ENCODE measurements around the gene CHST11. TPM values are rescaled to one million over a fixed set of nuclear protein-coding genes. Genes with fewer than 3 reads are reported as not detected.

The CHST11 gene
- total and polyA plus RNA-seq, 9 of the 15 experiments (the other 6 are each of a cell fraction or from before 2014, with no cell fraction given), result 2.3 to 38.7 (median 15.0) TPM

DNA sequence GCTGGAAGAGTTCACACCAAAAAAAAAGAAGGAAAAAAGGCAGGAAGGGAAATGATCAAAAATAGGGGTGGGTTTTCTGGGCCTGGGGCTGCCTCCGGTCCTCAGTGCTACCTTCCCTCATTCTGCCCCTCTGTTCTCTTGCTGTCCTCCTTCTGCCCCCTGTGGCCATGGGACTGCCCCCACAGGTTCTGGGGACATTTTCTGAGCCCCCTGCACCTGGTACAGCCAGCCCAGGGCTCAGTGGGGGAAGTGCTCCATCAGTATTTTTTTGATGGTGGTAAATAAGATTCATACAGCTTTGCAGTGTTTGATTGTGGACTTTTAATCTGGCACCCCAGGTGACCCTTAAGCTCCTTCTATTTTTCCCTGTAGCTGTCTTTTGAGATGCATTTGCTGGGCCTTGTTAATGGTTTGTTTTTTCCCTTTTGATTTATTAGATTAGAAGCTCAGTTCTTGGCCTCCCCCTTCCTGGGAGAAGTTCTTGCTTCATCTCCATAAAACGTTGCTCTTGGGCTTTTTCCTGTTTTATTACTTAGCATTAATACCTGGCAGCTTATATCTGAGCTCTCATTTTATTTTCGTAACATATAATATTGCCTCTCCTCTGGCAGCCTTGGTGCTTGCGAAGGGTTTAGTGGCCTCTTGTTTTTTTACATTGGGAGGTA lies 43.1 kb downstream of the CHST11 start:
- Histone ChIP-seq H2AFZ (ENCODE audit: low read depth, low read length) (no peak overlapping the region), H3K9ac (ENCODE audit: insufficient read depth in 1 of 2, low read depth in 2 of 2, low read length in 2 of 2) (peak overlapping the region in 1 of 2 experiments; percentile 1; a peak in 1 of 4 replicates), H3K9me1 (ENCODE audit: control insufficient read depth, insufficient read depth, low read length) (no peaks in the 10 kb centered on the region), H3K79me2 (ENCODE audit: control insufficient read depth, insufficient read depth, low read length) (peaks cover 61% of the 10 kb centered on the region), H4K20me1 (replicated peaks; ENCODE audit: control insufficient read depth, insufficient read depth, low read length) (0 out of 2 replicates have a peak, but pooled peaks cover 8% of the 10 kb centered on the region), H3K9me3 (replicated peaks; ENCODE audit: control insufficient read depth, insufficient read depth, low read depth, low read length) (no peaks in the 10 kb centered on the region), H3K4me1 (replicated peaks in 1 of 2; ENCODE audit: control insufficient read depth in 2 of 2, insufficient read depth in 2 of 2, low read length in 2 of 2) (peaks cover 0 to 24% of the 10 kb centered on the region in 2 experiments; a peak in 4 of 5 replicates), H3K4me2 (ENCODE audit: insufficient read depth, low read length) (no peak overlapping the region), H3K36me3 (ENCODE audit: control insufficient read depth, insufficient read depth, low read length) (peaks cover 17% of the 10 kb centered on the region; the same call in 2 of the 3 replicates), H3K4me3 (no peak overlapping the region), H3K27me3 (ENCODE audit: control insufficient read depth in 2 of 2, insufficient read depth in 2 of 2, low read length in 2 of 2) (no peaks in the 10 kb centered on the region), H3K27ac (ENCODE audit: extremely low read depth, low read depth, low read length) (no peak overlapping the region)
- WGBS (ENCODE audit: insufficient coverage, low coverage, missing lambda C conversion rate), result 68% methylated on average over 4 of the region's 4 CpGs
- intact Hi-C loops (cut with micrococcal nuclease), result no loop called here
- ChIA-PET CTCF (ENCODE audit: low intra/inter-chr PET ratio) (no interaction called here), POLR2A (interaction anchor here (1.5 kb wide), 1 partner anchor 41 kb away, joined by 6 read pairs; no protein-coding TSS in a partner anchor)
- FAIRE-seq, result no peak
- no TSS peak for BruUV-seq (replicated peaks)
- DNase-seq (ENCODE audit: extremely low read depth in 1 of 4, low spot score in 3 of 4), result no peak
- ATAC-seq, result no peak
- in situ Hi-C loops (cut with MboI), result no loop called here
- TF ChIP-seq, protein P1, sequence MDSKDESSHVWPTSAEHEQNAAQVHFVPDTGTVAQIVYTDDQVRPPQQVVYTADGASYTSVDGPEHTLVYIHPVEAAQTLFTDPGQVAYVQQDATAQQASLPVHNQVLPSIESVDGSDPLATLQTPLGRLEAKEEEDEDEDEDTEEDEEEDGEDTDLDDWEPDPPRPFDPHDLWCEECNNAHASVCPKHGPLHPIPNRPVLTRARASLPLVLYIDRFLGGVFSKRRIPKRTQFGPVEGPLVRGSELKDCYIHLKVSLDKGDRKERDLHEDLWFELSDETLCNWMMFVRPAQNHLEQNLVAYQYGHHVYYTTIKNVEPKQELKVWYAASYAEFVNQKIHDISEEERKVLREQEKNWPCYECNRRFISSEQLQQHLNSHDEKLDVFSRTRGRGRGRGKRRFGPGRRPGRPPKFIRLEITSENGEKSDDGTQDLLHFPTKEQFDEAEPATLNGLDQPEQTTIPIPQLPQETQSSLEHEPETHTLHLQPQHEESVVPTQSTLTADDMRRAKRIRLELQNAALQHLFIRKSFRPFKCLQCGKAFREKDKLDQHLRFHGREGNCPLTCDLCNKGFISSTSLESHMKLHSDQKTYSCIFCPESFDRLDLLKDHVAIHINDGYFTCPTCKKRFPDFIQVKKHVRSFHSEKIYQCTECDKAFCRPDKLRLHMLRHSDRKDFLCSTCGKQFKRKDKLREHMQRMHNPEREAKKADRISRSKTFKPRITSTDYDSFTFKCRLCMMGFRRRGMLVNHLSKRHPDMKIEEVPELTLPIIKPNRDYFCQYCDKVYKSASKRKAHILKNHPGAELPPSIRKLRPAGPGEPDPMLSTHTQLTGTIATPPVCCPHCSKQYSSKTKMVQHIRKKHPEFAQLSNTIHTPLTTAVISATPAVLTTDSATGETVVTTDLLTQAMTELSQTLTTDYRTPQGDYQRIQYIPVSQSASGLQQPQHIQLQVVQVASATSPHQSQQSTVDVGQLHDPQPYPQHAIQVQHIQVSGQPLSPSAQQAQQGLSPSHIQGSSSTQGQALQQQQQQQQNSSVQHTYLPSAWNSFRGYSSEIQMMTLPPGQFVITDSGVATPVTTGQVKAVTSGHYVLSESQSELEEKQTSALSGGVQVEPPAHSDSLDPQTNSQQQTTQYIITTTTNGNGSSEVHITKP (IDR thresholded peaks at IDR 0.05; ENCODE audit: partially characterized antibody), result peak; percentile 29
- TF ChIP-seq, protein P2, sequence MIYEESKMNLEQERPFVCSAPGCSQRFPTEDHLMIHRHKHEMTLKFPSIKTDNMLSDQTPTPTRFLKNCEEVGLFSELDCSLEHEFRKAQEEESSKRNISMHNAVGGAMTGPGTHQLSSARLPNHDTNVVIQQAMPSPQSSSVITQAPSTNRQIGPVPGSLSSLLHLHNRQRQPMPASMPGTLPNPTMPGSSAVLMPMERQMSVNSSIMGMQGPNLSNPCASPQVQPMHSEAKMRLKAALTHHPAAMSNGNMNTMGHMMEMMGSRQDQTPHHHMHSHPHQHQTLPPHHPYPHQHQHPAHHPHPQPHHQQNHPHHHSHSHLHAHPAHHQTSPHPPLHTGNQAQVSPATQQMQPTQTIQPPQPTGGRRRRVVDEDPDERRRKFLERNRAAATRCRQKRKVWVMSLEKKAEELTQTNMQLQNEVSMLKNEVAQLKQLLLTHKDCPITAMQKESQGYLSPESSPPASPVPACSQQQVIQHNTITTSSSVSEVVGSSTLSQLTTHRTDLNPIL (CRISPR knock-in tag; IDR thresholded peaks at IDR 0.05), result no peak
